OCI-LY7 (cell line): ENCODE results near the gene SNX9. TPM values are rescaled to one million over a fixed set of nuclear protein-coding genes. Genes with fewer than 3 reads are reported as not detected.

Experiments used
- BruUV-seq: library from RNA; stranded (reverse); fragments of 400-500 nt; replicated peaks from 2 replicates; lab custom pipeline; 2021; lab: Mats Ljungman, UMichigan
- CTCF ChIA-PET: fragments of 300-600 bp; sonication (Branson Sonifier 250); formaldehyde crosslinking; loops from one replicate; lab custom pipeline; 2022; ENCODE audit warnings: antibody characterized with exemption; ENCODE audit not compliant: unreplicated experiment; lab: Charles Lee
- POLR2A ChIA-PET: fragments of 300-600 bp; sonication (Branson Sonifier 250); formaldehyde crosslinking; loops from one replicate; lab custom pipeline; 2022; ENCODE audit warnings: antibody characterized with exemption; lab: Charles Lee
- DNase-seq: peaks from one replicate; pipeline ENCODE4 v3.0.0-alpha.2; 2015; ENCODE audit warnings: low spot score
- H2AFZ ChIP-seq: fragments of 200-600 bp; sonication (generic), shearing (Covaris generic); 2 replicates; pipeline ENCODE4 v1.6.1; 2014; ENCODE audit warnings: mild to moderate bottlenecking, antibody characterized with exemption, low read length, moderate library complexity
- H3K27ac ChIP-seq: fragments of 200-600 bp; sonication (generic); 2 replicates; pipeline ENCODE4 v1.5.1; 2014; ENCODE audit warnings: mixed run types, low read depth, mild to moderate bottlenecking, moderate library complexity, low read length, inconsistent platforms; ENCODE audit not compliant: poor library complexity, severe bottlenecking
- H3K36me3 ChIP-seq: fragments of 200-600 bp; sonication (generic); 2 replicates; pipeline ENCODE4 v1.6.1; 2014; ENCODE audit warnings: mild to moderate bottlenecking, antibody characterized with exemption, low read length, moderate library complexity, mixed read lengths; ENCODE audit not compliant: insufficient read depth
- H3K4me1 ChIP-seq: fragments of 200-600 bp; sonication (generic); 2 replicates; pipeline ENCODE4 v1.5.1; 2014; ENCODE audit warnings: mild to moderate bottlenecking, low read length; ENCODE audit not compliant: insufficient read depth, poor library complexity, severe bottlenecking
- H3K4me2 ChIP-seq: fragments of 200-600 bp; sonication (generic); 2 replicates; pipeline ENCODE4 v1.6.1; 2014; ENCODE audit warnings: mild to moderate bottlenecking, low read length
- H3K4me3 ChIP-seq: fragments of 200-600 bp; sonication (generic); 2 replicates; pipeline ENCODE4 v1.5.1; 2014; ENCODE audit warnings: mild to moderate bottlenecking, low read depth, low read length; ENCODE audit not compliant: poor library complexity, severe bottlenecking
- H3K79me2 ChIP-seq: fragments of 200-600 bp; sonication (generic); 2 replicates; pipeline ENCODE4 v1.6.1; 2016; ENCODE audit warnings: low read depth, mild to moderate bottlenecking, low read length, moderate library complexity, mixed read lengths; ENCODE audit not compliant: insufficient read depth
- H3K9me2 ChIP-seq: fragments of 200-600 bp; sonication (generic); 2 replicates; pipeline ENCODE4 v1.6.1; 2016; ENCODE audit warnings: mild to moderate bottlenecking, low read length, mixed read lengths; ENCODE audit not compliant: insufficient read depth
- H3K9me3 ChIP-seq: fragments of 200-600 bp; sonication (generic); 2 replicates; pipeline ENCODE4 v1.6.1; 2014; ENCODE audit warnings: mild to moderate bottlenecking, mixed run types, low read length, mixed read lengths
- H4K20me1 ChIP-seq: fragments of 200-600 bp; sonication (generic); 2 replicates; pipeline ENCODE4 v1.6.1; 2014; ENCODE audit warnings: mild to moderate bottlenecking, antibody characterized with exemption, low read length, moderate library complexity, mixed read lengths; ENCODE audit not compliant: insufficient read depth
- EZH2phosphoT487 ChIP-seq: fragments of 200-600 bp; sonication (generic); IDR thresholded peaks from 2 replicates; pipeline ENCODE4 v1.6.1; 2018; ENCODE audit warnings: low read depth, borderline replicate concordance, mild to moderate bottlenecking, mixed run types, antibody characterized with exemption, low read length, moderate library complexity, mixed read lengths
- intact Hi-C: fragments of 100-400 bp; cut with micrococcal nuclease; formaldehyde crosslinking; loops from one replicate; pipeline ENCODE4 v1.10.0; 2022; ENCODE audit not compliant: unreplicated experiment
- total RNA-seq, 2 experiments: library from RNA; depleted of rRNA in 1 of 2; stranded (reverse); fragments of >200 nt in 1 of 2; shearing (Covaris generic) in 1 of 2; gene quantifications; 2 replicates each; pipeline ENCODE4 v1.2.3, GENCODE V29; 2014 to 2022
- TF ChIP-seq, protein P1 (sequence below): fragments of 200-600 bp; sonication (generic); conservative IDR thresholded peaks from 2 replicates; pipeline ENCODE4 v1.5.1; 2014; ENCODE audit warnings: mild to moderate bottlenecking, antibody characterized with exemption, low read length, moderate library complexity, mixed read lengths

Gene SNX9
- total RNA-seq, 2 experiments from 2014 or later = not detected

GRCh38 chr6:157868835-157869234 lies 45.8 kb downstream of the SNX9 start:
- H4K20me1 ChIP-seq = no peaks in the 10 kb centered on the region
- BruUV-seq = no TSS peak
- H3K79me2 ChIP-seq = no peaks in the 10 kb centered on the region
- H2AFZ ChIP-seq = no peak overlapping the region
- DNase-seq = no peak
- no peak overlapping the region for H3K27ac ChIP-seq
- intact Hi-C loops = no loop called here
- H3K4me2 ChIP-seq = no peak overlapping the region
- TF ChIP-seq, protein P1, sequence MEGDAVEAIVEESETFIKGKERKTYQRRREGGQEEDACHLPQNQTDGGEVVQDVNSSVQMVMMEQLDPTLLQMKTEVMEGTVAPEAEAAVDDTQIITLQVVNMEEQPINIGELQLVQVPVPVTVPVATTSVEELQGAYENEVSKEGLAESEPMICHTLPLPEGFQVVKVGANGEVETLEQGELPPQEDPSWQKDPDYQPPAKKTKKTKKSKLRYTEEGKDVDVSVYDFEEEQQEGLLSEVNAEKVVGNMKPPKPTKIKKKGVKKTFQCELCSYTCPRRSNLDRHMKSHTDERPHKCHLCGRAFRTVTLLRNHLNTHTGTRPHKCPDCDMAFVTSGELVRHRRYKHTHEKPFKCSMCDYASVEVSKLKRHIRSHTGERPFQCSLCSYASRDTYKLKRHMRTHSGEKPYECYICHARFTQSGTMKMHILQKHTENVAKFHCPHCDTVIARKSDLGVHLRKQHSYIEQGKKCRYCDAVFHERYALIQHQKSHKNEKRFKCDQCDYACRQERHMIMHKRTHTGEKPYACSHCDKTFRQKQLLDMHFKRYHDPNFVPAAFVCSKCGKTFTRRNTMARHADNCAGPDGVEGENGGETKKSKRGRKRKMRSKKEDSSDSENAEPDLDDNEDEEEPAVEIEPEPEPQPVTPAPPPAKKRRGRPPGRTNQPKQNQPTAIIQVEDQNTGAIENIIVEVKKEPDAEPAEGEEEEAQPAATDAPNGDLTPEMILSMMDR = no peak
- no peak for TF ChIP-seq EZH2phosphoT487
- H3K36me3 ChIP-seq = no peaks in the 10 kb centered on the region
- H3K9me2 ChIP-seq = no peaks in the 10 kb centered on the region
- no peaks in the 10 kb centered on the region for H3K9me3 ChIP-seq
- H3K4me1 ChIP-seq = no peaks in the 10 kb centered on the region
- H3K4me3 ChIP-seq = no peak overlapping the region
- ChIA-PET POLR2A (no interaction called here), CTCF (no interaction called here)

DNA sequence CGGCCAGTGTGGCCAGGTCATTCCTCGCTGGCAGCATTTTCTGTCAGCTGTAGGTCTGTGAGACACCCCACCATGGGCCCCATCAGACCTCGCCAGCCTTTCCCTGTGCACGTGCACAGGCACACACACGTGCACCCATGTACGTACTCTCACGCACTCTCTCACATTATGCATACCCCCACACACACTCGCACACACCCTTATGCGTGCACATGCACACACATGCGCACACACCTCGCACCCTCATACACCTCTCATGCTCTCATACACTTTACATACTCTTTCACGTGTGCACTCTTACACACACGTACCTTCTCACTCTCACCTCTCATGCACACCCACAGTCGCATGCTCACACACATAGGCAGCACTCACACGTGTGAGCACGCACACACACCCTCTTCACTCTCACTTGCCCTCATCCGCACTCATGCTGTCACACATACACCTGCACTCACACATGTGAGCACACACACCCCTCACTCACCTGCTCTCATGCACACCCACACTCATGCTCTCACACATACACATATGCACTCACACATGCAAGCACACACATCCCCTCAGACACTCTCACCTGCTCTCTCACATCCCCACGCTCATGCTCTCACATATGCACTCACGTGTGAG lies 46.7 kb downstream of the SNX9 start:
- H3K4me2 ChIP-seq = no peak overlapping the region
- intact Hi-C loops = loop anchor here (5.0 kb wide), 1 partner anchor 552 kb away; no protein-coding TSS in a partner anchor
- no peaks in the 10 kb centered on the region for H3K9me2 ChIP-seq
- TF ChIP-seq, protein P1 = no peak
- TF ChIP-seq EZH2phosphoT487 = no peak
- no peaks in the 10 kb centered on the region for H3K79me2 ChIP-seq
- H3K4me1 ChIP-seq = no peaks in the 10 kb centered on the region
- no peaks in the 10 kb centered on the region for H3K9me3 ChIP-seq
- no peak overlapping the region for H2AFZ ChIP-seq
- DNase-seq = no peak
- CTCF ChIA-PET = no interaction called here
- H3K4me3 ChIP-seq = no peak overlapping the region
- BruUV-seq = no TSS peak
- POLR2A ChIA-PET = no interaction called here
- no peaks in the 10 kb centered on the region for H3K36me3 ChIP-seq
- no peak overlapping the region for H3K27ac ChIP-seq
- no peaks in the 10 kb centered on the region for H4K20me1 ChIP-seq

DNA sequence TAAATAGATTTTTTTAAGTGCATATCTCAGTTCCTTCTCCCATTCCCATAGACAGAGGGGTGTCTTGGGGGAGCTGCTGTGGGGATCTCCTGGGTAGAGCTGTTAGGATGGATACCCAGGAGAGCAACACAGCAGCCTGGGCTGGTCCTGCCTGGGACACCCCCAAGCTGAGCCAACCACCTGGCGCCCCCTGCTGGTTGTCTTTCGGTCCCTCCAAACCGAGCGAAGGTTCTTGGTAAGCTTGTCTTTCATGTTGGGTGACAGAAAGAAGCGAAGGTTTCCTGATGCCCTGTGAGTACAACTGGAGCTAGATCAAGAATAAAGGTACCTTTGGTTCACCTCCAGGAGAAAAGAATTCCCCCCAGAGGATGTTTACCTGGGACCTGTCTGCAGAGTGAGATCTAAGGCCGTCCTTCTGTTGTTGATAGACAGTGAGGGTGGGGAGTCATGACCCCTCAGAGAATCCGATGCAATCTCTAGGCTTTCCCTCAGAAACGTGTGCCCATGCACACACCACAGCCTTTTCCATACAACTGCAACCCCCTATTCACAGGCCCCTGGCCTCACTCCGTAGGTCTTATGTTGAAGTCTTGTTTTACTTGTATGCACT lies 50.8 kb downstream of the SNX9 start:
- H3K4me2 ChIP-seq = no peak overlapping the region
- H3K4me3 ChIP-seq = no peak overlapping the region
- CTCF ChIA-PET = no interaction called here
- H2AFZ ChIP-seq = no peak overlapping the region
- H3K4me1 ChIP-seq = no peaks in the 10 kb centered on the region
- H3K9me2 ChIP-seq = no peaks in the 10 kb centered on the region
- H3K27ac ChIP-seq = no peak overlapping the region
- no peaks in the 10 kb centered on the region for H3K79me2 ChIP-seq
- no peaks in the 10 kb centered on the region for H4K20me1 ChIP-seq
- H3K36me3 ChIP-seq = no peaks in the 10 kb centered on the region
- POLR2A ChIA-PET = no interaction called here
- peak; percentile 78 for DNase-seq
- H3K9me3 ChIP-seq = no peaks in the 10 kb centered on the region
- intact Hi-C loops = loop anchor here (1.0 to 5.0 kb wide), 3 partner anchors 118 to 557 kb away; no protein-coding TSS in a partner anchor
- no peak for TF ChIP-seq EZH2phosphoT487
- TF ChIP-seq, protein P1 = peak; percentile 94
- BruUV-seq = no TSS peak
